Type B pancreatic cell (in vitro differentiated cells): ENCODE data around the gene HDAC9. TPM values are rescaled to one million over a fixed set of nuclear protein-coding genes. Genes with fewer than 3 reads are reported as not detected.
"Not testable (repeated sequence)": the region's sequence is repeated elsewhere in the genome, so short reads cannot be mapped to it uniquely, and the experiment has no call there.

Source experiments
- DNase-seq: peaks from one replicate; pipeline ENCODE4 v3.0.0; 2021; ENCODE audit warnings: mixed read lengths; ENCODE audit not compliant: unreplicated experiment; ENCODE audit errors: extremely low spot score
- H3K27ac Mint-ChIP-seq: 2 replicates; pipeline ENCODE4 v1.8.0; 2021; ENCODE audit warnings: mild to moderate bottlenecking, mixed read lengths
- H3K27me3 Mint-ChIP-seq: 2 replicates; pipeline ENCODE4 v1.8.0; 2021; ENCODE audit warnings: mixed read lengths
- H3K36me3 Mint-ChIP-seq: 2 replicates; pipeline ENCODE4 v1.8.0; 2021; ENCODE audit warnings: mixed read lengths
- H3K4me1 Mint-ChIP-seq: one replicate; pipeline ENCODE4 v1.8.0; 2021; ENCODE audit warnings: mixed read lengths; ENCODE audit not compliant: unreplicated experiment
- H3K4me3 Mint-ChIP-seq: 2 replicates; pipeline ENCODE4 v1.8.0; 2021; ENCODE audit warnings: mild to moderate bottlenecking, mixed read lengths
- H3K9me3 Mint-ChIP-seq: 2 replicates; pipeline ENCODE4 v1.8.0; 2021; ENCODE audit warnings: mixed read lengths
- total RNA-seq: library from RNA; stranded (reverse); gene quantifications from 2 replicates; pipeline ENCODE4 v1.2.1, GENCODE V29; 2021; ENCODE audit warnings: low replicate concordance
- TF ChIP-seq, protein P1 (sequence below): fragments of 200-600 bp; sonication (generic); conservative IDR thresholded peaks from 2 replicates; pipeline ENCODE4 v1.5.0; 2021; ENCODE audit warnings: antibody characterized with exemption, mild to moderate bottlenecking

The HDAC9 gene
- total RNA-seq, 1 donor from 2014 or later, result 6.8 TPM

DNA sequence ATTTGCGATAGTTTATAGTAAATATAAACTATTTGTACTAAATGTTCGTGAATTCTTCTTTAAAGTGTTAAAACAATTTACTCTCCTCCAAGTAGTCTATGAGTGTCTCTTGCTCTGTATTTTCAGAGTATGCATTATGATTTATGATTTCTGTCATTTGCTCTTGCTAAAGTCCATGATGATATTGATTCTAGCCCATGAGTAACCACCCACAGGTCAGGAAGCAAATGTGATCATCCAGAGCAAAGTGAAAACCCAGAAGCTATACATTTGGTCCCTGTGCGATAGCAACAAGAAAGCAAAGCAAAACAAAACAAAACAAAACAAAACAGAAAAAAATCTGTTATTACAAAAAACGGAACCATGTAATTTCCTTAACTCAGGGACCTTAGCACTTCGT, 225.9 kb downstream of the HDAC9 start:
- no peak overlapping the region for H3K27ac Mint-ChIP-seq
- TF ChIP-seq, protein P1, sequence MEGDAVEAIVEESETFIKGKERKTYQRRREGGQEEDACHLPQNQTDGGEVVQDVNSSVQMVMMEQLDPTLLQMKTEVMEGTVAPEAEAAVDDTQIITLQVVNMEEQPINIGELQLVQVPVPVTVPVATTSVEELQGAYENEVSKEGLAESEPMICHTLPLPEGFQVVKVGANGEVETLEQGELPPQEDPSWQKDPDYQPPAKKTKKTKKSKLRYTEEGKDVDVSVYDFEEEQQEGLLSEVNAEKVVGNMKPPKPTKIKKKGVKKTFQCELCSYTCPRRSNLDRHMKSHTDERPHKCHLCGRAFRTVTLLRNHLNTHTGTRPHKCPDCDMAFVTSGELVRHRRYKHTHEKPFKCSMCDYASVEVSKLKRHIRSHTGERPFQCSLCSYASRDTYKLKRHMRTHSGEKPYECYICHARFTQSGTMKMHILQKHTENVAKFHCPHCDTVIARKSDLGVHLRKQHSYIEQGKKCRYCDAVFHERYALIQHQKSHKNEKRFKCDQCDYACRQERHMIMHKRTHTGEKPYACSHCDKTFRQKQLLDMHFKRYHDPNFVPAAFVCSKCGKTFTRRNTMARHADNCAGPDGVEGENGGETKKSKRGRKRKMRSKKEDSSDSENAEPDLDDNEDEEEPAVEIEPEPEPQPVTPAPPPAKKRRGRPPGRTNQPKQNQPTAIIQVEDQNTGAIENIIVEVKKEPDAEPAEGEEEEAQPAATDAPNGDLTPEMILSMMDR, result no peak
- H3K4me1 Mint-ChIP-seq, result no peaks in the 10 kb centered on the region
- no peak for DNase-seq
- H3K27me3 Mint-ChIP-seq, result no peaks in the 10 kb centered on the region
- H3K9me3 Mint-ChIP-seq, result no peaks in the 10 kb centered on the region
- H3K4me3 Mint-ChIP-seq, result no peak overlapping the region
- no peaks in the 10 kb centered on the region for H3K36me3 Mint-ChIP-seq

DNA sequence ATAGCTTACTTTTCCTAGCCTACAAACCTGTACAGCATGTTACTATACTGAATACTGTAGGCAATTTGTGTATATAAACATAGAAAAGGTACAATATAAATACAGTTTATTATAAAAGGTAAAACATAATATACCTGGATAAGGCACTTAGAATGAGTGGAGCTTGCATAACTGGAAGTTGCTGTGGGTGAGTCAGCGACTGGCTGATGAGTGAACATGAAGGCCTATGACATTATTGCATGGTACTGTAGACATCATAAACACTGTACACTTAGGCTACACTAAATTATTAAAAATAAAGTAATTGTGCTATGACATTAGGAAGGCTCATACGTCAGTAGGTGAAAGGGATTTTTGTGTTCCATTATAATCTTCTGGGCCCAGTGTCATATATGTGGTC, 228.8 kb downstream of the HDAC9 start:
- Mint-ChIP-seq H3K36me3 (no peaks in the 10 kb centered on the region), H3K27me3 (no peaks in the 10 kb centered on the region), H3K9me3 (no peaks in the 10 kb centered on the region), H3K4me1 (no peaks in the 10 kb centered on the region), H3K27ac (no peak overlapping the region), H3K4me3 (no peak overlapping the region)
- no peak for DNase-seq
- TF ChIP-seq, protein P1, result no peak

DNA sequence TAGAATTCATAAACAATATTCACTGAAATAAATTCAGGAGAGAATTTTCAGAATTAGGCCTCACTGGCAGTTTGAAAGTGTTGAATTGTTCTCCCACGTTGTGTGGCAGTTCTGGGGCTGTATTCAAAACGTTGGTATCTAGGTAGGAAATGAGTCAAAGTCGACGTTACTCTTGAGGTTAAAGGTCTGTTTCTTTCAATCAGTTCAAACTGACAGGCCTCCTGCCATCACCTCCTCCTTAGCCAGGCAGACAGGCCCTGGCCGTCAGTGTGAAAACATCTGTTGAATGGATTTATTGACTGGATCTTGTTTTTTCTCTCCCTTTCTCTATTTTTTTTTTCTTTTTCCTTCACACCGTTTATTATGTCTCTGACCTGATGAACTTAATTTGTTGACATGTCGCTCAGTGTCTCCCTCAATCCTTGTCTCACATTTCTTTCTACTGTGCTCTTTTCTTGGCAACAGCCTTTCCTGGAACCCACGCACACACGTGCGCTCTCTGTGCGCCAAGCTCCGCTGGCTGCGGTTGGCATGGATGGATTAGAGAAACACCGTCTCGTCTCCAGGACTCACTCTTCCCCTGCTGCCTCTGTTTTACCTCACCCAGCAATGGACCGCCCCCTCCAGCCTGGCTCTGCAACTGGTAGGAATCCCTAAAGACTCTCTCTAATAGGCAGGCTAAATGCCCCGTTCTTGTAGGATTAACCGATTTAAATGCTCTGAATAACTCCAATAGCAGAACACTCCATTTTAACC, 231.7 kb downstream of the HDAC9 start:
- Mint-ChIP-seq H3K27ac (no peak overlapping the region), H3K4me3 (no peak overlapping the region), H3K36me3 (no peaks in the 10 kb centered on the region), H3K27me3 (no peaks in the 10 kb centered on the region), H3K4me1 (no peaks in the 10 kb centered on the region), H3K9me3 (no peaks in the 10 kb centered on the region)
- DNase-seq, result no peak
- TF ChIP-seq, protein P1, result no peak

DNA sequence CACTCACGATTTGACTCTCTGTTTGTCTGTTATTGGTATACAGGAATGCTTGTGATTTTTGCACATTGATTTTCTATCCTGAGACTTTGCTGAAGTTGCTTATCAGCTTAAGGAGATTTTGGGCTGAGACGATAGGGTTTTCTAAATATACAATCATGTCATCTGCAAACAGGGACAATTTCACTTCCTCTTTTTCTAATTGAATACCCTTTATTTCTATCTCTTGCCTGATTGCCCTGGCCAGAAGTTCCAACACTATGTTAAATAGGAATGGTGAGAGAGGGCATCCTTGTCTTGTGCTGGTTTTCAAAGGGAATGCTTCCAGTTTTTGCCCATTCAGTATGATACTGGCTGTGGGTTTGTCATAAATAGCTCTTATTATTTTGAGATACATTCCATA, 240.5 kb downstream of the HDAC9 start:
- not testable (repeated sequence) for H3K36me3 Mint-ChIP-seq, H3K9me3 Mint-ChIP-seq, H3K27me3 Mint-ChIP-seq, H3K4me3 Mint-ChIP-seq, DNase-seq, H3K4me1 Mint-ChIP-seq, H3K27ac Mint-ChIP-seq

DNA sequence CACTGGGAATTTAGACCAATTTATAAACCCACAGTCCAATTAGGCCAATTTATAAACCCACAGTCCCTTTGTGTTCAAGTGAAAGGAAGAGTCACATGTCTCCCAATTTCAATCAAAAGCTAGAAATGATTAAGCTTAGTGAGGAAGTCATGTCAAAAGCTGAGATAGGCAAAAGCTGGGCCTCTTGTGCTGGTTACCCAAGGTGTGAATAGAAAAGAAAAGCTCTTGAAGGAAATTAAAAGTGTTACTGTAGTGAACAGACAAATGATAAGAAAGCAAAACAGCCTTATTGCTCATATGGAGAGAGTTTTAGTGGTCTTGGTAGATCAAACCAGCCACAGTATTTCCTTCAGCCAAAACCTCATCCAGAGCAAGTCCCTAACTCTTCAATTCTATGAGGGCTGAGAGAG, 245.0 kb downstream of the HDAC9 start:
- no peaks in the 10 kb centered on the region for H3K4me1 Mint-ChIP-seq
- no peaks in the 10 kb centered on the region for H3K27me3 Mint-ChIP-seq
- H3K9me3 Mint-ChIP-seq, result peaks cover 7% of the 10 kb centered on the region
- no peak overlapping the region for H3K4me3 Mint-ChIP-seq
- H3K27ac Mint-ChIP-seq, result no peak overlapping the region
- TF ChIP-seq, protein P1, result no peak
- H3K36me3 Mint-ChIP-seq, result no peaks in the 10 kb centered on the region
- DNase-seq, result no peak

DNA sequence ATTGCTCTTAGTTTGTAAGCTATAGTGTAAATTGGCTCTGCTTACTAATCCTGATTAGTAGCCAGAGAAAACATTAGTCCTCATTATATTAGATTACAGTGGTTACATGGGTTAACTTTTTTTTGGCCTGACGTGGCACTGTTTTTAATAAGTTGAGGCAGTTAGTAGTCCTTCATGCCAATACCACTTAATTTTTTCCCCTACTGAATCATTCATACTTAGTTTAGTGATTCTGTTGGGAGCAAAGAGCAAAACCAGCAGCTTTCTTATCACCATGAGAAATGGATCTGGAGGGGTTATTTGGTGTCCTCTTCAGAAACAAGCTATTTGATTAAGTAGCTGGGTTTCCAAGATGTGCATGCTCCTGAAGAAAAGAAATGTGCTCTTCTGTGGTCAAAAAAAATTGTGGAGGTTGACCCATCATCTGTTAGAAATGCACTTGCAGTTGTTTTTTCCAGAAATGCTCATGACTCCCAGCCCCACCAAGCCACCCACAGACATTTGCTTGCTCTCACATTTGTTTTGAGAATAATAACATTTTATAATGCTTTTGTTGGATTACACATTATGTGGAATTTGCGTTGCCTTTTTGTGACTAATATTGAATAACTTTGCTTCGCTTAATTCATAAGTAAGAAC, 258.5 kb downstream of the HDAC9 start:
- Mint-ChIP-seq H3K9me3 (no peaks in the 10 kb centered on the region), H3K4me1 (peaks cover 14% of the 10 kb centered on the region), H3K4me3 (no peak overlapping the region), H3K27me3 (no peaks in the 10 kb centered on the region), H3K36me3 (no peaks in the 10 kb centered on the region), H3K27ac (no peak overlapping the region)
- TF ChIP-seq, protein P1, result no peak
- DNase-seq, result no peak
